Fibroblast of villous mesenchyme (primary cell): ENCODE data around the gene AK9. TPM values are rescaled to one million over a fixed set of nuclear protein-coding genes. Genes with fewer than 3 reads are reported as not detected.

Source experiments
- DNase-seq: peaks from one replicate; pipeline ENCODE4 v3.0.0-alpha.2; 2010; ENCODE audit warnings: low read depth
- H3K4me3 ChIP-seq: 2 replicates; pipeline ENCODE4 v1.5.1; 2011; ENCODE audit warnings: low read depth, mild to moderate bottlenecking, low read length
- CTCF ChIP-seq: IDR thresholded peaks from 2 replicates; pipeline ENCODE4 v1.5.1; 2012; ENCODE audit warnings: low read depth, mild to moderate bottlenecking, low read length; ENCODE audit not compliant: insufficient read depth
- total RNA-seq: library from RNA; depleted of rRNA; stranded (reverse); fragments of >200 nt; gene quantifications from 2 replicates; pipeline ENCODE4 v1.2.3, GENCODE V29; 2012

AK9 gene
- total RNA-seq, 1 donor, result 3.5 TPM

DNA sequence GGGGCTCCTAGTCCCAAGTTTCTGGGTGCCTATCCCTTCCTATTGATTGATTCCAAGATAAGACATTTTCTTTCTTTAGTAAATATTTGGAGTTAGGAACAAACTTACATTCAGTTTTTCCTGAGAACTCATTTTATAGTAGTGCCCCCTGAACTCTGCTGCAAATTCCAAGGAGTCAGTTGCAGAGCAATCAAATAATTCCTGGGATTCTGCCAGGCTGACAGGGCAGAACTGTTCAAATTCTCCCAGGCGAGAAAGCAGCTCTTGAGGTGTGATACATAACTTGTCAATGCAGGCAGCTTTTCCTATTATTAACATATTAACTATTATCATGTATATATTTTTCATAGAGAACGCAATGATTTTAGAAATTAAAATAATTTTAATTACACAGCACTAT is 192.1 kb downstream of the AK9 start:
- DNase-seq, result no peak
- TF ChIP-seq CTCF, result no peak
- H3K4me3 ChIP-seq, result no peak overlapping the region

DNA sequence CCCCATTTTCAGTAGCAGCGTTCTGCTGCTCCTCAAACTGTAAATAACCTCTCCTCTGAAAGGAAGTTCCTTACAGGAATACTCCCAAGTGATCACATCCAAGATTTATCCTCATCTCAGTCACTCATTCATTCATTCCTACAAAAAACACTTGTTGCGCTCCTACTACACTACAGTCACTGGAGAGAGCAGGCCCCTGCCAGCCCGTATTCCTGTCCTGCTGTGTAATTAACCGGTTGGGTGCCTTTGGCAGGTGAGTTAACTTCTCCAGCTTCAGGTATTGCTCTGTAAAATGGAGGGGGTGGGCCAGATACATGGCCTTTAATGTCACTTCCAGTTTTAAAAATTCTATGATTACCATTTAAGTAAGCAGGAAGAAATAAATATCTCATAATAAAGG is 192.9 kb downstream of the AK9 start:
- no peak overlapping the region for H3K4me3 ChIP-seq
- TF ChIP-seq CTCF, result no peak
- DNase-seq, result no peak

DNA sequence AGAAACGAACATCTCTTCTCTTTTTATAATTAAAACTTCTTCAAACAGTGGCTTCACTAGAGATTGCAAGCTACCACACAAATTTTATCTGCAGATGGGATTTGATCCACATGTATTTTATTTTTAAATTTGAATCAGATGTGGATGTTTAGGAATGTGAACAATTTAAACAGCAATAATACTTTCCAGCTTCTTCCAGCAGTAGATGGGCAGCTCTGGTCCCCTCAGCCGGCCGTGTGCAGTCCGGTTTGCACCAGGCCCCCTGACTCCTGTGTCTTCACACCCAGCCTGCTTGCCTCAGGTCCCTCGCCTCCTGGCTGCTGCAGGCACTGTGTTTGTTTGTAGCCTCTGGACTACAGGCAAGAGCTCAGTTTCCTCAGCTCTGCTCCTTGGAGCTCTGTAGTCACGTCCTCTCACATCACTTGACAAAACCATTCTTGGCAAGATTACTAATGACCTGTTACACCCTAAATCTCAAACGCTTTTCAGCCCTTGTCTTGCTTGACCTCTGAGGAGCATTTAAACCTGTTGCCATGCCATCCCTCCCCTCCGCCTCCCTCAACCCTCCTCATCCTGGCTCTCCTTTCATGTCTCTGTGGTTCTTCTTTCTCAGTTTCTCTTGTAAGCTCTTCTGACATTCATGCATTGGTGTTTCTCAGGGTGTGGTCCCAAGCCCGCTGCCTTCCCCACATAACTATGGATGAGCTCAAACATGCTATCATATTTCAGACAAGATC is 194.8 kb downstream of the AK9 start:
- no peak for TF ChIP-seq CTCF
- DNase-seq, result no peak
- H3K4me3 ChIP-seq, result no peak overlapping the region

DNA sequence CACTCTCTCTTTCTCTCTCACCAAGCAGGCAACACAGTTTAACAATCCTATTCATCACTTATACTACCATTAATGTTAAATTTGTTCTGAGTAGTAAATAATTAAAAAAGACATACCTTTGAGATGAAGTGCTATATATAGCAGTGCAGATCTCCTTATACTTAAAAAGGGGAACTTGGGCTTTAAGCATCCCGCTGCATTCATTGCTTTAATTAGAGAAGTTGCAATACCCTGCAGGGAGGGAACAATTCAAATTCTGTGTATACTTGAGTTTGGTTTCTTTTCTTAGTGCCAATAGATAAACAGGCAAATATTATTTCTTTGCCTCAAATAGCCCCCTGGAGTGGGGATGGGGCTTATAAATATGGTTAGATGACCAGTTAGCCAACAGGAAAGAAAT is 197.1 kb downstream of the AK9 start:
- DNase-seq, result no peak
- H3K4me3 ChIP-seq, result no peak overlapping the region
- TF ChIP-seq CTCF, result no peak

GRCh38 chr6:109491207-109491938 is 199.6 kb downstream of the AK9 start:
- H3K4me3 ChIP-seq, result no peak overlapping the region
- no peak for DNase-seq
- no peak for TF ChIP-seq CTCF

DNA sequence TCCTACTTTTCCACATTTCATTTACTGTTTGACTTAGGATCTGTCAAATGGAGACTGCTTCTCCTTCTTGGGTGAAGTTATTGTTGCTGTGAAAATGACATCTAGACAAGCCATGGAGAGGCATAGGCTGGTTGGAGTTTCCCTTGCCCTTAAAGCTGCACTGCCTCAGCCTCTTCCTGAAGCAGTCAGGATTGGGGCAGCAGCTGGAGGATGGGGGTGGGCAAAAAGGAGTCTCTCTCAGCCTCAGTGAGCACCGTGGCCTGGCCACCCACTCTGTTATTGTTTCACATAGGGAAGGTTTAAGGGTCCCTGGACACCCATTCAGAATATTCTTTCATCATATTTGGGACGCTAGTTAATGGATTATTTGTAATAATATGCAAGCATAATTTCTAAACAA is 200.3 kb downstream of the AK9 start:
- DNase-seq, result no peak
- no peak for TF ChIP-seq CTCF
- no peak overlapping the region for H3K4me3 ChIP-seq
